ENCODE measurements around the gene FGD5. TPM values are rescaled to one million over a fixed set of nuclear protein-coding genes. Genes with fewer than 3 reads are reported as not detected.

FGD5 gene
- total and polyA plus RNA-seq, 2 donors from 2014 or later = 18.7 to 40.1 TPM

DNA sequence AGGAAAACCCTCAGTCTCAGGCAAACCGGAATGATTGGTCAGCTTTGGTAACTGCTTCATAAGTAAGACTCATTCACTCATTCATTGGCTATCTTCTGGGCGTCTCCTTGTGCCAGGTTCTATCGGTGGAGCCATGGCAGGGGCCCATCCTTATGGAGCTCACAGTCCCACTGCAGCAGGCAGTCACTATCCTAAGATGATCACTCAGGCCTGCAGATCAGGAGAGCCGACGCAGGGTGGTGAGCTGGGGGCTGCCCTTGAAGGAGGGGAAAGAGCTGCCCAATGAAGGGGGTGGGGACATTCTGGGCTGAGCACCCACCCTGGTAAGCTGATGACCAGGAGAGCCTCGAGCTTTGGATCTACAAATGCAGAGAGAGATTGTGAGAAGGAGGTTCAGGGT lies 20.5 kb upstream of the FGD5 start:
- Histone ChIP-seq H3K4me1 (ENCODE audit: control insufficient read depth in 2 of 3, insufficient read depth in 2 of 3, low read depth in 1 of 3, low read length in 3 of 3) (peaks cover 0 to 22% (median 21%) of the 10 kb centered on the region in 3 donors), H3K9me3 (ENCODE audit: control insufficient read depth in 2 of 3, insufficient read depth in 1 of 3, low read length in 3 of 3) (no peaks in the 10 kb centered on the region), H3K4me3 (ENCODE audit: low read length in 3 of 3) (no peak overlapping the region), H3K27me3 (ENCODE audit: control insufficient read depth, insufficient read depth, low read length) (no peaks in the 10 kb centered on the region), H3K9ac (ENCODE audit: low read length in 3 of 3) (no peak overlapping the region), H3K36me3 (ENCODE audit: control insufficient read depth in 2 of 3, insufficient read depth in 3 of 3, low read length in 3 of 3) (no peaks in the 10 kb centered on the region), H3K27ac (ENCODE audit: low read depth in 2 of 2, low read length in 2 of 2) (no peak overlapping the region)
- intact Hi-C loops (cut with DNase I) = loop anchor here (10.0 kb wide), 1 partner anchor 117 kb away; no protein-coding TSS in a partner anchor
- DNase-seq (peak in 2 of 5 donors; percentile 2 to 13), FAIRE-seq (no peak)
- TF ChIP-seq, protein P1, sequence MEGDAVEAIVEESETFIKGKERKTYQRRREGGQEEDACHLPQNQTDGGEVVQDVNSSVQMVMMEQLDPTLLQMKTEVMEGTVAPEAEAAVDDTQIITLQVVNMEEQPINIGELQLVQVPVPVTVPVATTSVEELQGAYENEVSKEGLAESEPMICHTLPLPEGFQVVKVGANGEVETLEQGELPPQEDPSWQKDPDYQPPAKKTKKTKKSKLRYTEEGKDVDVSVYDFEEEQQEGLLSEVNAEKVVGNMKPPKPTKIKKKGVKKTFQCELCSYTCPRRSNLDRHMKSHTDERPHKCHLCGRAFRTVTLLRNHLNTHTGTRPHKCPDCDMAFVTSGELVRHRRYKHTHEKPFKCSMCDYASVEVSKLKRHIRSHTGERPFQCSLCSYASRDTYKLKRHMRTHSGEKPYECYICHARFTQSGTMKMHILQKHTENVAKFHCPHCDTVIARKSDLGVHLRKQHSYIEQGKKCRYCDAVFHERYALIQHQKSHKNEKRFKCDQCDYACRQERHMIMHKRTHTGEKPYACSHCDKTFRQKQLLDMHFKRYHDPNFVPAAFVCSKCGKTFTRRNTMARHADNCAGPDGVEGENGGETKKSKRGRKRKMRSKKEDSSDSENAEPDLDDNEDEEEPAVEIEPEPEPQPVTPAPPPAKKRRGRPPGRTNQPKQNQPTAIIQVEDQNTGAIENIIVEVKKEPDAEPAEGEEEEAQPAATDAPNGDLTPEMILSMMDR (IDR thresholded peaks at IDR 0.05; ENCODE audit: borderline replicate concordance, extremely low read depth, insufficient read depth) = no peak

GRCh38 chr3:14799146-14799545 lies 19.6 kb upstream of the FGD5 start:
- no peak overlapping the region for H3K9ac ChIP-seq (ENCODE audit: low read length in 3 of 3)
- no peaks in the 10 kb centered on the region for H3K36me3 ChIP-seq (ENCODE audit: control insufficient read depth in 2 of 3, insufficient read depth in 3 of 3, low read length in 3 of 3)
- intact Hi-C loops (cut with DNase I) = loop anchor here (10.0 kb wide), 1 partner anchor 116 kb away; no protein-coding TSS in a partner anchor
- peaks cover 0 to 26% (median 21%) of the 10 kb centered on the region in 3 donors for H3K4me1 ChIP-seq (ENCODE audit: control insufficient read depth in 2 of 3, insufficient read depth in 2 of 3, low read depth in 1 of 3, low read length in 3 of 3)
- no peaks in the 10 kb centered on the region for H3K9me3 ChIP-seq (ENCODE audit: control insufficient read depth in 2 of 3, insufficient read depth in 1 of 3, low read length in 3 of 3)
- H3K27me3 ChIP-seq (ENCODE audit: control insufficient read depth, insufficient read depth, low read length) = no peaks in the 10 kb centered on the region
- TF ChIP-seq, protein P1 (IDR thresholded peaks at IDR 0.05; ENCODE audit: borderline replicate concordance, extremely low read depth, insufficient read depth) = no peak
- no peak for FAIRE-seq
- DNase-seq = no peak
- no peak overlapping the region for H3K27ac ChIP-seq (ENCODE audit: low read depth in 2 of 2, low read length in 2 of 2)
- no peak overlapping the region for H3K4me3 ChIP-seq (ENCODE audit: low read length in 3 of 3)

- peak in 2 of 5 donors; percentile 2 to 21 for DNase-seq
- Histone ChIP-seq H3K9ac (ENCODE audit: low read length in 3 of 3) (no peak overlapping the region), H3K4me3 (ENCODE audit: low read length in 3 of 3) (no peak overlapping the region), H3K9me3 (ENCODE audit: control insufficient read depth in 2 of 3, insufficient read depth in 1 of 3, low read length in 3 of 3) (no peaks in the 10 kb centered on the region), H3K27ac (ENCODE audit: low read depth in 2 of 2, low read length in 2 of 2) (no peak overlapping the region), H3K27me3 (ENCODE audit: control insufficient read depth, insufficient read depth, low read length) (no peaks in the 10 kb centered on the region), H3K4me1 (ENCODE audit: control insufficient read depth in 2 of 3, insufficient read depth in 2 of 3, low read depth in 1 of 3, low read length in 3 of 3) (peaks cover 0 to 37% (median 28%) of the 10 kb centered on the region in 3 donors), H3K36me3 (ENCODE audit: control insufficient read depth in 2 of 3, insufficient read depth in 3 of 3, low read length in 3 of 3) (no peaks in the 10 kb centered on the region)
- intact Hi-C loops (cut with DNase I) = no loop called here
- FAIRE-seq = no peak
- TF ChIP-seq, protein P1 (IDR thresholded peaks at IDR 0.05; ENCODE audit: borderline replicate concordance, extremely low read depth, insufficient read depth) = no peak
Observed at GRCh38 chr3:14801031-14801430, 17.7 kb upstream of the FGD5 start.

All from kidney (tissue), 14 donors.